Dermis microvascular lymphatic vessel endothelial cell (primary cell): Measurements from ENCODE around the gene NFKBIE. TPM values are rescaled to one million over a fixed set of nuclear protein-coding genes. Genes with fewer than 3 reads are reported as not detected.

ENCODE experiments used
- total RNA-seq: library from RNA; depleted of rRNA; stranded (reverse); fragments of >200 nt; gene quantifications from 2 replicates; pipeline ENCODE4 v1.2.1, GENCODE V29; 2014

Gene NFKBIE
- total RNA-seq, 1 donor from 2014 or later: 9.6 TPM

Other genes with a start within 250 kb of the NFKBIE start
- 52.6 and 57.9 TPM in 2 replicates for gene MRPL14, start 138.1 kb downstream of the NFKBIE start, total RNA-seq
- 10.5 and 21.7 TPM in 2 replicates for gene TMEM63B, start 138.0 kb downstream of the NFKBIE start, total RNA-seq
- 0.76 and 1.9 TPM in 2 replicates for gene CAPN11, start 106.7 kb downstream of the NFKBIE start, total RNA-seq
- gene MYMX, start 48.6 kb downstream of the NFKBIE start, total RNA-seq: 0.13 TPM in 1 of 2 replicates, not detected in the other
- 27.3 and 37.0 TPM in 2 replicates for gene SLC29A1, start 42.0 kb downstream of the NFKBIE start, total RNA-seq
- 448 and 497 TPM in 2 replicates for gene HSP90AB1, start 18.4 kb downstream of the NFKBIE start, total RNA-seq
- gene SLC35B2, start 8.0 kb downstream of the NFKBIE start, total RNA-seq: 38.0 and 54.6 TPM in 2 replicates
- gene TMEM151B, start 4.9 kb upstream of the NFKBIE start, total RNA-seq: not detected in 2 replicates
- 10.7 and 12.6 TPM in 2 replicates for gene AARS2, start 47.8 kb upstream of the NFKBIE start, total RNA-seq
- gene SPATS1, start 77.1 kb upstream of the NFKBIE start, total RNA-seq: not detected in 2 replicates
- gene CDC5L, start 122.2 kb upstream of the NFKBIE start, total RNA-seq: 14.0 and 15.4 TPM in 2 replicates